ENCODE results near the gene ARHGAP4.

Gene ARHGAP4

DNA sequence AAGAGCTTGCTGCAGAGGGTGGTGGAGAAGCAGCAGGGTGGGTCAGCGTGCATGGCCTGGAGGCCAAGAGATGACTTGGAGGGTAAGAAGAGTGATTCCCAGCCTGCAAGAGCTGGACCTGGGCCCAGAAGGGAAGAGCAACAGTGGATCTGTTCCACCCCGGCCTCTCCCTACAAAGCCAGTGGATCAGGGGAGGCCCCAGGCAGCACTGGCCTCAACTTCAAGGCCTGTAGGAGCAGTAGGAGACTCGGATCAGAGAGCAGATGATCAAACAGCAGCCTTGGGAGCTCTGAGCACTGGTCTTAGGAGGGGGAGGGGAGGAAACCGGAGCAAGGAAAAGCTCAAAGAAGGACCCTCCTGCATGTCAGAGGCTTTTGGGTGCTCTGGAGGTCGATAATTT lies 47.7 kb downstream of the ARHGAP4 start:
- DNase-seq = no peak

DNA sequence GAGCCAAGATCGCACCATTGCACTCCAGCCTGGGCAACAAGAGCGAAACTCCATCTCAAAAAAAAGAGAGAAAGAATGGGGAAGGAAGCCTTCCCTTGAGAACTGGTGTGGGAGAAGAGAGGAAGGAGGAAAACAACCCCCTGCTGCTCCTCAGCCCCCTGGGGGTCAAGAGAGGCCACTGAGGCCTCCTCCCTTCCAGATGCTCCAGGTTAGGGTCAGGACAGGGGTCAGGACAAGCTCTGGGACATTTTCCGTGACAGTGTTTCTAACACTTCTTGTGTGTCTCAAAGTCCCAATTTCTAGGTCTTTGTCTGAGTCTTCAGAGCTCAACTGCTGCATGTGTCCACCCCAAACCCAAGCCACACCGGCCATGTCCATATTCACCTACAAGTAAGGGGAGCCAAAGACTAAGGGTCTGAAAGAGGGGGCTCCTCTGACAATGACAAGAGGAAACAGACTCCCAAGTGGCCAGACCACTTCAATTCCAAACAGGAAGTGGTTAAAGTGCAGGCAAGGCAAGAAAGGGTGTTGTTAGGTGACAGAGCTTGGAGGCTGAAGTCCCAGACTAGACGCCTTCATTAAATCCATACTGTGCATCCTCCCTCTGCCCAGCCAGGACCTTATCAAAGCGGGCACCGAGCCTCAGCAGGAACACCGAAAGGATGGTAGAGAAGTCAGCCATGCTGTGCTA lies 48.3 kb downstream of the ARHGAP4 start:
- DNase-seq = no peak

DNA sequence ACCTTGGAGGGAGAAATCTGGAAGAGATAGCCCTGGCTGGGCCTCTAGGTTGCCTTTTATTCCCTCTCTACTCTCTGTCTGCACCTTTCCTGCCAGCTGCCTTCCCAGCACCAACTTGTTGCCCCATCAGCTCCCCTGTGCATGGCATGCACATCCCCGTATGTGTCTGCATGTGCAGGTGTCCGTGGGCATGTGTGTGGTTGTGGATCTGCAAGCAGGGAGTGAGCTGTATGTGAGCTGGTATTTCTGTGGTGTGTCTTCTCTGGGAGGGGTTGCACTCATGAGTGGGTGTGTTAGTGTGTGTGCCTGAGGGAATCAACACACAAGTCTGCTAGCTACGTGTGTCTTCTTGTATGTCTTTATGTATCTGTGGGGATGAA lies 50.0 kb downstream of the ARHGAP4 start:
- no peak for DNase-seq

DNA sequence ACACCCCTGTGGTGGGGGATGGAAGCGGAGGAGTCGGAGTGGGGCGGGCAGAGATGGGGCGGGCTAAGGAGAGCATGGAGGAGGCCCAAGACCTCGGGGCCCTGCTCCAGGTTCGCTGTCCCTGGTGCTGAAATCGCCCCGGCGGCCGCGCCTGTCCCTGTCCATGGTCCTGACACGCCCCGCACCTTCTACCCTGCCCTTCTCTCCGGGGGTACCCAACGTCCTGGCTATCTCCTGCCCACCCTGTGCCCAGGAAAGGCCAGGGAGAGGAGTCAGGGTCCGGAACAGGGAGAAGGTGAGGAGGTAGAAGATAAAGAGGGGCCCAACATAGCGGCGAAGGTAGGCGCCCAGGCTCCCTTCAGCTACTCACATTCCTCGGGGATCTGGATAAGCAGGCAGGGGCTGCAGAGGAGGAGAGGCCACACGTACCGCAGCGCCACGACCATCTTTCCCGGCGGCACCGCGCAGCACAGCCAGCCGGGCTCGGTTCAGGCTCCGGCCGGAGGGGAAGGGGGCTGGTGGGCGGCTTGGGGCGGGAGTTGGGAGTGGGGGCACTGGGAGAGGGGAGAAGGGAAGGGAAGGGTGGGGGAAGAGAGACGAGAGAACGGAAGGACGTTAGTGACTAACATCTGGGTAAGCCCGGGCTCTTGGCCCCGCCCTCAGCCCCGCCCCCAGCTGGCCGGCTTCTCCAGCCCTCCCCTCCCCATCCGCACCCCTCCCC lies 50.5 kb downstream of the ARHGAP4 start:
- DNase-seq = no peak

DNA sequence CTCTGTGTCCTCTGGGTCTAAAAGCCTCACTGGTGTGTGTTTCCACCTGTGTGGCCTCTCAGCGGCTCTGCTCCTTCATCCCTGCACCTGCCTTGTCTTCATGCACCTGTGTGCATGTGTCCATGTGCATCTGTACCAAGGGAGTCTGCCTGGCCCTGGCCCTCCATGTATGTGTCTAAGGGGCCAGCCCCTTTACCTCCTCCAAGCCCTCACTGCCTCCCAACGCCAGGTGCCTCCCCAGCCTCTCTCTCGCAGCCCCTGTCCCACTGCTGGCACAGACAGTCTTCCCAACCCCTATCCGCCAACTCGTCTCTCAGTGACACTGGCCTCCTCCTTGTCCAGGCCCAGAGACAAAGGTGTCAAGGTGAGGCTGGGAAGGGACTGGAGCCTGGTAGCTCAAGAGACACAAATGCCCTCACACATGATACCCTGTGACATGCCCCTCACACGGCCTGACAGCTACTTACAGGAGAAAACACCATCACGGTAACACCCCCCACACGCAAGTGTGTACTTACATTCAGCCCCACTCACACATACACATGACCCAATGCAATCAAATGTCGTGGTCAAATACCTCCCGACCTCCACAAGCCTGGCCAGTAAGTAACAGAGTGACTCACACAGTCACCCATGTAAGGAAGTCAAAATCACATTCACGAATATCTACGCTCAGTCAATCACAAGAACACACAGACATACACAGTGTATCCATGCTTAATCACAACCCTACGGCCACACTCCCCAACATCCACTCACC lies 51.5 kb downstream of the ARHGAP4 start:
- DNase-seq = peak; percentile 5

DNA sequence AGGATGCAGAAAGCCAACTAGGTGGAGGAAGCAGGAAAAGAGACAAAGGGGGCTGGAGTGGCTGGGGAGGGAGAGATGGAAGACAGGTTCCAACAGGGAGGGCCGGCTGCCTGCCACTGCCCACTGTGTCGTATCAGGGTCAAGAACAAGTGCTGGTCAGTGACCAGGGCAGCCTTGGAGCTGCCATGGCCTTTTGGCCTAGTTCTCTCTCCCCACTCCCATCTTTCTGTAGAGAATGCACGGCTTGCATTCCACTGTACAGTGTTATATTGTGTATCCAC lies 52.0 kb downstream of the ARHGAP4 start:
- DNase-seq = no peak

DNA sequence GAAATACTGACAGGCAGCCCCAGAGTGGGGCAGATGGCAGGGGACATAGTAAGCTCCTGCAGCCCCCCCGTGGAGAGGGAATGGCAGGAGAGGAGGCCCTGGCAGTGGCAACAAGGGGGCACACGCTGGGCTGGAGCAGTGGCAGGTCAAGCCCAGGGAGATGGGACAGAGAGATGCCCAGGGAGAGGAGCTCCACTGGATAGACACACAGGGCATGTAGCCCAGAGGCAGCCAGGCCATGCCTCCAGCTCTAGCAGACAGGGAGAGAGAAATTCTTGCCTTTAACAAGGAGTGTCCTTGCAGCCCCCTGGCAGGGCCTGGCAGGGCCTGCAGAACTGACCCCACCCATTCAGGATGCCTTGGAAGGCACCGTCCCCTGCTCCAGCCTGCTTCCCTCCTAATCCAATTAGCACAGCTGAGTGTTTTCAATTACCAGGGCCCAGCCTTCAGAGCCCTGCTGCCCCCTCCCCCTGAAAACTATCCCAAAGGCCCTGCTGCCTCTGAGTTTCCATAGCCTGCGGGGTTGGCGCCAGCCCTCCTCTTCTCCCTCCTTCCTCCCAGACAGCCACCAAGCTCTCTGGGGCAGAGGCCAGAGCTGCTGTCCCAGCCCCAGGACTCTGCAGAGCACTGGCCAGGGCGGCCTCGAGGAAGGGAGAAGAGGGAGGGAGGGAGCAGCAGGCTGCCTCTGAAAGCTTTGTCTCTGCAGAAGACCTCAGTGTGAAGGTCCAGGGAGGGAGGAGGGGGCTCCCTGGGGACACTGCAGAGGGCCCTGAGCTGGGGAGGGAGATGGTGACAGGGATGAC lies 52.6 kb downstream of the ARHGAP4 start:
- no peak for DNase-seq

DNA sequence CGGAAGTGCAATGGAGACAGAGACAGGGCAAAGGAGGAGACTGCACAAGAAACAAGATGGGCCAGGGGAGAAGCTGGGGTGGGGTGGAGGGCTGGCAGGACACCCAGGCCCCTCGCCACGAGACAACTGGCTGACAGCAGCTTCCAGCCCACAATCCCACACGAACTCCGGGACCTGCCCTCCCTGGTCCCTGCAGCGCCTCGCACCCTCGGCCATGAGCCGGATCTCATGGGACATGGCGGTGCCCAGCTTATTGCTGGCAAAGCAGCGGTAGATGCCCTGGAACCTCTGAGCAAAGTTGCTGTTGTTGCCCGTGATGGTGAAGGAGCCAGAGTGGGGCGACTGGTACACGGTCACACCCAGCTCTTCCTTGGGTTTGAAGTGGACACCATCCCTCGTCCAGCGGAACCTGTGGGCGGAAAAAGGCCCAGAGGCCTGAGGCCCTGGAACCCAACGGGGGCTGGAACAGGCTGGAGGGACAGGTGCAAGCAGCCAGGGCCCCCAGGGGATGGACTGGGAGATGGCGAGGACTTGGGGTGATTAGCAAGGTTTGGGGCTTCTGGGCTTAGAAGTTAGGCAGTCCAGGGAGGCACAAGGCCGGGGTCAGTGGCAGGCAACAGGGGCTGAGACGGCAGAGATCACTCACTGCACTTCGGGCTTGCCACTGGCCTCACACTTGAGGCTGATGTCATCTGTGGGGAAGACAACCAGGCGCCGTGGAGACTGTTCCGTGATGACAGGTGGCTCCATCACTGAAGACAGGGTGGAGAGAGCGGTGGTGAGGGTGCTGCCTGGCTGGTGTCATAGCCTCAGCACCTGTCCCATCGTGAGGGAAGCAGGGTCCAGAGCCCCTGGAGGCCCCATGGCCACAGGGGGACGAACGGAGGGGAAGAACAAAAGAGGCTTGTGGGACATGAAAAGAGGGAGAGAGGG lies 53.9 kb downstream of the ARHGAP4 start:
- DNase-seq = no peak

DNA sequence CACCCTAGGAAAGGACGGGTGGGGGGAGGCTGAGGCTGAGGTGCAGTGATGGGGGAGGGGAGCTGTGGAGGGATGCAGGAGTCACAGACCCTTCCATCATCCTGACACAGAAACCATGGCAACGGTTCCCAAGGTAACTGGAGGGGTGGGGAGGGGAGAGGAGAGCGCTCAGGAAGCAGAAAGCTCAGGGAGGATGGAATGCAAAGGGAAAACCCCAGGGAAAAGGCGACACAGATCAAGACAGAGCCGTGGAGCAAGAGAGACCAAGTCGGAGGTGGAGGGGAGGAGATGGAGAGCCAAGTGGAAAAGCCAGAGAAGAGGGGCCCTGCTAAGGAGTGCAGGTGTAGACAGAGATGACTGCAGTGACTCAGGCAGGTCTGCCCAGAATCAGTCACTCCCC lies 54.6 kb downstream of the ARHGAP4 start:
- DNase-seq = no peak

DNA sequence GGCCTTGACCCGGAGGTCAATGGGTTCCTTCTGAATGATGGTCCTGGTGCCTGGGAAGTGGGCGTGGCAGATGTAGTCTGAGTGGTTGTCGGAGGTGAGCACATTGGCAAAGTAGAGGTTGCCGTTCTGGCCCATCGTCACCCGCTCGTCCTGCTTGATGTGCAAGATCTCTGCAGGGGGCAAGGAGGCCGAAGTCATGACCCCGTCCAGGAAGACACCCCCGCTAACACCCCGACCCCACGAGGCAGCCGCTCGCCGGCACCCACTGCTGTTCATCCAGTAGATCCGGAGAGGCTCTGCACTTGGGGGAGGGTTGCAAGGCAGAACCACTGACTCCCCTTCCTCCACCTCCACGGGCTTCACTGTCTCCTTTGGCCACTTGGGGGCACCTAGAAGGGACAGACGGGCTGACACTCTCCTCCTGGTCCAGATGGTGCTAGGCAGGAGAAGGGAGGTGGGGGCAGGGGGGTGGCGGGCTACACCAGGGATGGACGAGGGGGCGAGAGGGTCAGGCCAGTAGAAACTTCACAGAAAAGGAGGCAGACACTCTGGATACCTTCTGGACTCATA lies 55.2 kb downstream of the ARHGAP4 start:
- DNase-seq = no peak

DNA sequence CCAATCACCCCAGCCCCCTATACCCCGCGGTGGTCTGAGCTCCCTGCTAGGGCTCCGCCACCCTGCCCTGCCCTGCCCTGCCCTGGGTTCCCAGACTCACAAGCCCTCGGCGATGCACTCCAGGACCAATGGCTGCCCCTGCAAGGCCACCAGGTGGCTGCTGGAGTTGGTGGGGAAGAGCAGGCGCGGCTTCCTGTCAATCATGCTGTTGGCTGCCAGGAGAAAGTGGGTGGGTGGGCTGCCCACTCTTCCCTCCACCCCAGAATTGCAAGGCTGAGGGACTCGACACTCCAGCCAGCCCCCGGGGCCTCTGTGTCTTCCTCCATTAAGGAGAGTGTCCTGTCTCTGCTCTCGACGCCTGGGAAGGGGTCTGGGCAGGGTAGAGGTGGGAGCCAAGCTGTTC lies 55.8 kb downstream of the ARHGAP4 start:
- no peak for DNase-seq

DNA sequence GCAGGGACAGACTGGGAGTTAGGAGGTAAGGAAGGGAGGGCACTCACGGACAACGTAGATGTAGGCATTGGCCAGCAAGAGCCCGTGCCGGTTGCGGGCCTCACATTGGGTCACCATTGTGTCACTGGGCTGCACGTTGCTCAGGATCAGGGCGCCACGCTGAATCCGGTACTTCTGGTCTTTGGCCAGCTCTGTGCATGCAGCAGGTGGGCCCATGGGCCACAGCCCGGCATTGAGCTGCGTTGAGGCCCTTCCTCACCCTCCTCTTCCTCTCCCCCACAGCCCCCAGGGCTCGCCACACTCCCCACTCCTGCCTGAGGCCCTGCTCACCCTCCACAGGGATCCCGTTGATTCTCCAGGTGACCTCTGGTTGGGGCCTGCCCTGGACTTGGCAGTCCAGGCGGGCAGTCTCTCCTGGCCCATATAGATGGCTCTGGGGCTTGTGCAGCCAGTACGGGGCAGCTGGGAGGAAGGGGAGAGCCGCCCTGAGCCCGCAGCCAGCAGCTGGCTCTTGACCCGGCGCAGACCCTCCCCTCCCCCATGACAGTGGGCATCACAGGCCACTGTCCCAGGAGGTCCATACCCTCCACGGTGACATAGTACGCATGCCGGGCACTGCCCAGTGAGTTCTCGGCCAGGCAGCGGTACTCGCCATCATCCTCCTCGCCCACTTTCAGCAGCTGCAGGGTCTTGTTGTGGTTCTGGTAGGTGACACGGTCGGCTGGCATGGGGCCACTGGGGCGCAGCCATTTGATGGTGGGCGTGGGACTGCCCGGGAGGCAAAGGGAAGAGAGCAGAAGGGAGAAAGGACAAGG lies 56.4 kb downstream of the ARHGAP4 start:
- DNase-seq = no peak

DNA sequence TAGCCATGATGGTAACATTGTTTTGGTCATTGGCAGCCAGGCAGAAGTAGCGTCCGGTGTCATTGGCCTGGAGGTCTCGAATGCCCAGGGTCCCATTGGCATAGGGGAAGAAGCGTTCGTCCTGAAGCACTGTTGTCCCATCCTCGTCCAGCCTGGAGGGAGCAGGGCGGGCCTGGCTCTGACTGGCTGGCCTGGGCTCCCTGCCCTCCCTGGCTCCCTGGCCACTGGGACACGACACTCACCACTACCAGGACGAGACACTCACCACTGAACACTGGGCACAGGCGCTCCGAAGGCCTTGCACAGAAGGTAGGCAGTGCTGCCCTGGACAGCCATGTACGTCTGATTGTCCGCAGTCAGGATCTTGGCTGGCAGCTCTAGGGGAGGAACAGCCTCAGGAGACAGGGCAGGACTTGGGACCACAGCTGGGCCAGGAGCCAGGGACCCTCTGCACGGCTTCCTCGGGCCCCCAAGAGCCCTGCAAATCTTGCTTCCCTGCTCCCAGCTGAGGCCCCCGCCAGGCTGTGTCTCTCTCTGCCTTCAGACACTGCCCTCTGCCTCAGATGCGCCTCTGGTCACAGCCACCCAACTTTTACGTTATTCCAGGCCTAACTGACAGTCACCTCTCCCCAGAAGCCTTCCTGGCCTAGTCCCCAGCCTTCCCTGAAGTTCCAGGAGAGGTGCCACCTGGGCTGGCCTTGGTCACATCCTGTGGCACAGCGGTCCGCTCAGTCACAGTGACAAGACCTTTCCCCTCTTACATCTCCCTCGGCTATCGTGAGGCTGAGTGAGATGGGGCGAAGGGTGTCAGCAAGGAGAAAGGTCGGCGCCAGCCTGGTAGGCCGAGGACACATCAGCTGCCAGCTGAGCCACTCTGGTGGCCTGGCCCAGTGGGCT lies 57.2 kb downstream of the ARHGAP4 start:
- no peak for DNase-seq

DNA sequence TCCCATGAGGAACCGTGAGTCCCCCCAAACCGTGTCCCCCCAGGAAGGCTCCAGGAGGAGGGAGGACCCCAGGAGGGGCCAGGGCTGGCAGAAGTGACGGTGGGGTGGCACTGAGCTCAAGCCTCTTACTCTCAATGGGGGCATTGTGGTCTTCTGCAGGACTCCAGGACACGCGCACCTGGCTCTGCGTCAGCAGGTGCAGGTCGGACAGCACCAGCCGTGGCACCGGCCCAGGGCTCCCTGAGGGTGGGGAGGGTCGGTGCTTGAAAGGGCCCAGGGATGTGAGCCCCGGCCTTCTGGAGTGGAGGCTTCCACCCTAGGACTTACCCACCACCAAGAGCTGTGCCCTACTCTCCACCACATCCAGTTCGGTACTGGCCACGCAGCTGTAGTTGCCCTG lies 58.4 kb downstream of the ARHGAP4 start:
- no peak for DNase-seq

DNA sequence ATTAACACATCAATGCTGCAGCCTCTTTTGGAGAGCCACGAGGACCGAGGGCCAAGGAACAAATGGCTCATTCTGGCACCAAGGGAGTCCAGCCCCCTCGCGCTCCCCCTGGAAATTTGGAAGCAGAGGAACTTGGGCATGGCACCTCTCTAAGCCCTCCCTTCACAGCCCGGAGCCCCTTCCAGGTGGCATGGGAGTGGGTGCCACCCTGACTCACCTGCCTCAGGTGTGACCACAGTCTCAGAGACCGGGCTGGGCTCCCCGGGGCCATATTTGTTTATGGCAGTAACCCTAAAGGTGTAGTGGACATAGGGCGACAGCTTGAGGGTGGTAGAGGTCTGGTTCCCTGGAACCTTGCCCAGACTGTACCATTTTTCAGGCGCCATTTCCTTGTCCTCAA lies 58.9 kb downstream of the ARHGAP4 start:
- DNase-seq = no peak

DNA sequence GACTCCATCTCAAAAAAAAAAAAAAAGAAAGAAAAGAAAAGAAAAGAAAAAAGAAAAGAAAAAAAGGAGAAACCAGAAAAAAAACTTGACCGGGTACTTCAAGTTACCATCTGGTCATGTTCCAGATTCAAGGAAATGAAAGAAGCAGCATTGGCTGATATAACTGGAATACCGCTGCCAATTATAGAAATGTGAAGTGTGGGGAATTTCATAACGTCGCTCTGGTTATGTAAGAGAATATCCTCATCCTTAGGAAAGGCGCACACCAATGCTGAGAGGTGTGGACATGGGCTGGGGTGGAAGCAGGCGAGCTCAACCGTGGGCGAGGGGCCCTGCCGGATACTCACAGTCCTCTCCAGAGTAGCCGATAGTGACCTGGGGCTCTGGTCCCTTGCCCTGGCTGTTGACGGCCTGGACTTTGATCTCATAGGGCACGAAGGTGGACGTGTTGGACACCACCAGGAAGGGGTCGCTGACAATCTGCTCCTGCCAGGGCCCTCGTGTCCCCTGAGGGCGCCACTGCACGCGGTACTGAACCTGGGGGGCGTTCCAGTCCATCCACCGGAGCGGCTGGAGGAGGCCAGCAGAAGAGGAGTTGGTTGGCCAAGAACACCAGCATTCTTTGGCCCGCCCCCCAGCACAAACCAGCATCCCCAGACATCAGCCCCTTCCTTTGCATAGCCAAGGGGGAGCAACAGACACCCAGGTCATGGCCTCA lies 59.6 kb downstream of the ARHGAP4 start:
- no peak for DNase-seq

DNA sequence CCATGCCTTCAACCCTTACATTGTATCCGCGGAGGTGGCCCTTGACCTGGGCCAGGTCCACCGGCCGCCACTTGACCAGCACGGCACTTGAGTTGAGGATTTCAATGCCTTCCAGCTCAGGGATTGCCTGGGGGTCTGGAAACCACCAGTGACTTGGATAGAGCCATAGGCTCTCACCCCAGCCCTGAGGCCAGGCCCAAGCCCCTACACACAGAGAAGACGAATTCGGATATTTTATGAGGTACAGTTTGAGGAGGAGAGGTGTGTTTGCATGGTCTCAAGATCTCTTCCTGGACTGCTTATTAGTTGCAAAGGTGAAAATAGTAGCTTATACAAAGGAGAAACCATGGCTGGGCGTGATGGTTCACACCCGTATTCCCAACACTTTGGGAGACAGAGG lies 60.4 kb downstream of the ARHGAP4 start:
- DNase-seq = no peak

DNA sequence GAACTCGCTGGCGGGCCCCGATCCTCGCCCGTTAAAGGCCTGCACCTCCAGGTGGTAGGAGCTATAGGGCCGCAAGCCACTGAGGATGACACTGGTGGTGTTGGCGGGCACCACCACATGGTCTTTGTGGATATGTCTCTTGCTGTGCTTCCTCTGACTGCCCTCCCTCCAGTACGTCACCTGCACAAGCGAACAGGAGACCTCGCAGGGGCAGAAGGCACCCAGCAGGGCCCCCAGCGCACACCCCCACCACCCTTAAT lies 60.8 kb downstream of the ARHGAP4 start:
- no peak for DNase-seq

DNA sequence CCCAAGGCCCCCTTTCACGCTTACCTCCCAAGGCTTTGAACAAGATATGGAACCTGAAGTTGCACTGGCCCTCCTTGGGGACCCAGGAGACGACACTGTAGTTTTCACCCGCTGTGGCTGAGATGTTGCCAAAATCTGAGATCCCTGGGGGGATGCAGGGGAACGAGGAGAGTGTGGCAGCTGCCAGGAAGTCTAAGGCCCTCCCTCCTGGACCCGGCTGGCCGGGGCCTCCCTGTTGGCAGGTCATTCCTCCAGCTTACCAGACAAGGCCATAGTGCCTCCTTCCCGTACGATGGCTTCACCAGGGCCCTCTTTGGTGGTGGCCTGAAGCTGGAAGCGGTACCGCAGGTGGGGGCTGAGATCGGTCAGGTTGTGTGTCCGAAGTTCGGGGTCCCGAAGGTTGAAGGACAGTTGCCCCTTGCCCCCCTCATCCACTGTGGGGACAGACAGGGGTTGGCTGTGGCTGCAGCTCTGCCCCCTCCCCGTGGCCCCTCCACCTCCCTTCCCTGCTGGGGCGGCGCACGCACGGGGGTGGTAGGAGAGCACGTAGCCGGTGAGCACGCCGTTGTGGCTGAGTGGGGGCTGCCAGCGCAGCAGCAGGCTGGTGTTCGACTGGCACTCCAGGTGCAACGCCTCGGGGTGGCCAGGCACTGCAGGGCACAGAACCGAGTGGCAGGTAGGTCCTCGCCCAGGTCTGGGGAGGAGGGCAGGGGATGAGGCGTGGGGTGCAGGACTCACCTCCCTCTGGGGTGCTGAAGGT lies 61.3 kb downstream of the ARHGAP4 start:
- no peak for DNase-seq
